B cell (primary cell): ENCODE data around the gene ABR. TPM values are rescaled to one million over a fixed set of nuclear protein-coding genes. Genes with fewer than 3 reads are reported as not detected.

Experiments used
- ATAC-seq: fragments of 200-7000 bp; cut with Tn5 transposase; one replicate; pipeline ENCODE4 v1.10.0; 2021; ENCODE audit warnings: low read depth, mild to moderate bottlenecking, moderate number of reproducible peaks, moderate library complexity
- CTCF ChIA-PET: fragments of 350-600 bp; sonication (Branson Sonifier 250); formaldehyde crosslinking; loops from one replicate; lab custom pipeline; 2021; ENCODE audit warnings: antibody characterized with exemption, inconsistent platforms; lab: Charles Lee
- POLR2A ChIA-PET: fragments of 350-600 bp; sonication (Branson Sonifier 250); formaldehyde crosslinking; loops from one replicate; lab custom pipeline; 2021; ENCODE audit warnings: antibody characterized with exemption; lab: Charles Lee
- DNase-seq: peaks from one replicate; pipeline ENCODE4 v3.0.0; 2013
- H2AFZ ChIP-seq: 2 replicates; pipeline ENCODE4 v1.6.1; 2012; ENCODE audit warnings: mild to moderate bottlenecking, low read depth, low read length; ENCODE audit not compliant: insufficient read depth, poor library complexity, severe bottlenecking
- H3K27ac ChIP-seq, 2 donors: 1 replicate in 1 of 2; 2 replicates in 1 of 2; pipeline ENCODE4 v1.5.1; 2012 to 2013; ENCODE audit warnings: low read length in 2 of 2, mild to moderate bottlenecking in 2 of 2, moderate library complexity in 1 of 2
- H3K27me3 ChIP-seq, 4 experiments: fragments of 200-600 bp in 1 of 4; sonication (generic) in 1 of 4; replicated peaks in 1 of 4; 1 replicate in 2 of 4; 2 replicates in 2 of 4; pipeline versions ENCODE4 v1.6.1 to v1.7.0; 2013 to 2016; ENCODE audit warnings: low read length in 3 of 4, mild to moderate bottlenecking in 2 of 4, mixed read lengths in 1 of 4, moderate library complexity in 1 of 4; ENCODE audit not compliant: insufficient read depth in 4 of 4, control insufficient read depth in 3 of 4; ENCODE audit errors: control extremely low read depth in 1 of 4
- H3K36me3 ChIP-seq, 2 experiments: replicated peaks in 1 of 2; 1 replicate in 1 of 2; 2 replicates in 1 of 2; pipeline versions ENCODE4 v1.6.1 to v1.7.1; 2013; ENCODE audit warnings: low read length in 1 of 2; ENCODE audit not compliant: insufficient read depth in 2 of 2, control insufficient read depth in 1 of 2; ENCODE audit errors: control extremely low read depth in 1 of 2, extremely low read depth in 1 of 2
- H3K4me1 ChIP-seq, 2 donors: fragments of 200-600 bp in 1 of 2; sonication (generic) in 1 of 2; 1 replicate in 1 of 2; 2 replicates in 1 of 2; pipeline versions ENCODE4 v1.5.1 to v1.6.1; 2013 to 2017; ENCODE audit warnings: low read length in 2 of 2; ENCODE audit not compliant: control insufficient read depth in 2 of 2, insufficient read depth in 2 of 2
- H3K4me2 ChIP-seq: replicated peaks from 2 replicates; pipeline ENCODE3; 2012; ENCODE audit warnings: mild to moderate bottlenecking, low read depth, low read length; ENCODE audit not compliant: poor library complexity, severe bottlenecking
- H3K4me3 ChIP-seq, 5 experiments: fragments of 200-600 bp in 1 of 5; sonication (generic) in 1 of 5; 1 replicate in 3 of 5; 2 replicates in 2 of 5; pipeline versions ENCODE4 v1.5.1 to v1.7.0; 2011 to 2016; ENCODE audit warnings: low read length in 4 of 5, mild to moderate bottlenecking in 4 of 5, low read depth in 2 of 5, control low read depth in 1 of 5, moderate library complexity in 1 of 5; ENCODE audit not compliant: insufficient read depth in 1 of 5; ENCODE audit errors: control extremely low read depth in 1 of 5, extremely low read depth in 1 of 5
- H3K79me2 ChIP-seq: fragments of 200-600 bp; sonication (generic); one replicate; pipeline ENCODE4 v1.6.0; 2016; ENCODE audit warnings: low read length; ENCODE audit not compliant: control insufficient read depth, insufficient read depth
- H3K9ac ChIP-seq: fragments of 200-600 bp; sonication (generic); 2 replicates; pipeline ENCODE4 v1.6.1; 2017; ENCODE audit warnings: mild to moderate bottlenecking, low read length, moderate library complexity
- H3K9me3 ChIP-seq, 3 donors: one replicate each; pipeline versions ENCODE4 v1.6.1 to v1.7.1; 2013; ENCODE audit warnings: low read length in 2 of 3; ENCODE audit not compliant: control insufficient read depth in 2 of 3, insufficient read depth in 1 of 3; ENCODE audit errors: control extremely low read depth in 1 of 3
- H4K20me1 ChIP-seq: 2 replicates; pipeline ENCODE4 v1.6.0; 2012; ENCODE audit warnings: mild to moderate bottlenecking, low read length; ENCODE audit not compliant: insufficient read depth, control insufficient read depth, poor library complexity, severe bottlenecking
- H3K27ac Mint-ChIP-seq: one replicate; pipeline ENCODE4 v1.8.0; 2021; ENCODE audit warnings: mixed read lengths
- H3K27me3 Mint-ChIP-seq: one replicate; pipeline ENCODE4 v1.8.0; 2021; ENCODE audit warnings: mixed read lengths
- H3K4me1 Mint-ChIP-seq: one replicate; pipeline ENCODE4 v1.8.0; 2021; ENCODE audit warnings: mixed read lengths
- H3K4me3 Mint-ChIP-seq: one replicate; pipeline ENCODE4 v1.8.0; 2021; ENCODE audit warnings: mixed read lengths
- H3K9me3 Mint-ChIP-seq: one replicate; pipeline ENCODE4 v1.8.0; 2022; ENCODE audit warnings: mixed read lengths; ENCODE audit not compliant: insufficient read depth
- CTCF ChIP-seq: fragments of 200-600 bp; IDR thresholded peaks from one replicate; pipeline ENCODE4 v1.8.0; 2022; ENCODE audit warnings: antibody characterized with exemption, mild to moderate bottlenecking
- EZH2 ChIP-seq: IDR thresholded peaks from 2 replicates; pipeline ENCODE4 v1.6.1; 2012; ENCODE audit warnings: borderline replicate concordance, low read depth, mild to moderate bottlenecking, moderate library complexity, low read length; ENCODE audit not compliant: insufficient read depth, poor library complexity, severe bottlenecking
- WGBS: methylation state at CpG from one replicate; pipeline ENCODE4 v1.1.5; 2013; ENCODE audit warnings: missing lambda C conversion rate; ENCODE audit not compliant: insufficient coverage; 5-methylcytosine and 5-hydroxymethylcytosine counted together
- intact Hi-C: fragments of 100-400 bp; cut with micrococcal nuclease; formaldehyde crosslinking; loops from one replicate; pipeline ENCODE4 v1.10.0; 2022
- polyA plus RNA-seq: library from polyadenylated mRNA; depleted of rRNA; stranded (reverse); fragments of >200 nt; gene quantifications from 2 replicates; pipeline ENCODE4 v1.2.3, GENCODE V29; 2012
- total RNA-seq, 2 donors: library from RNA; stranded (reverse); fragments of 120-200 nt in 1 of 2; gene quantifications; 1 replicate in 1 of 2; 2 replicates in 1 of 2; pipeline versions ENCODE4 v1.2.3 to v1.2.4, GENCODE V29; 2013 to 2022

Gene ABR
- total and polyA plus RNA-seq, 2 donors (not counting 1 experiment from before 2014, with no cell fraction given), result 79.8 to 262 TPM

- Histone ChIP-seq H3K9me3 (no peaks in the 10 kb centered on the region), H3K27me3 (no peaks in the 10 kb centered on the region), H3K4me3 (no peak overlapping the region), H3K36me3 (no peaks in the 10 kb centered on the region), H3K4me1 (no peaks in the 10 kb centered on the region), H3K27ac (no peak overlapping the region), H4K20me1 (peaks cover 43% of the 10 kb centered on the region), H2AFZ (no peak overlapping the region), H3K9ac (no peak overlapping the region), H3K4me2 (no peak overlapping the region), H3K79me2 (peaks cover 6% of the 10 kb centered on the region)
- Mint-ChIP-seq H3K4me3 (no peak overlapping the region), H3K27ac (no peak overlapping the region), H3K4me1 (no peaks in the 10 kb centered on the region), H3K27me3 (no peaks in the 10 kb centered on the region), H3K9me3 (no peaks in the 10 kb centered on the region)
- 98% methylated on average over 9 of the region's 9 CpGs for WGBS
- ChIA-PET POLR2A (no interaction called here), CTCF (no interaction called here)
- no peak for ATAC-seq
- DNase-seq, result no peak
- intact Hi-C loops, result no loop called here
- TF ChIP-seq EZH2 (no peak), CTCF (no peak)
These were observed 152.7 kb downstream of the ABR start for GRCh38 chr17:1027044-1027443.

DNA sequence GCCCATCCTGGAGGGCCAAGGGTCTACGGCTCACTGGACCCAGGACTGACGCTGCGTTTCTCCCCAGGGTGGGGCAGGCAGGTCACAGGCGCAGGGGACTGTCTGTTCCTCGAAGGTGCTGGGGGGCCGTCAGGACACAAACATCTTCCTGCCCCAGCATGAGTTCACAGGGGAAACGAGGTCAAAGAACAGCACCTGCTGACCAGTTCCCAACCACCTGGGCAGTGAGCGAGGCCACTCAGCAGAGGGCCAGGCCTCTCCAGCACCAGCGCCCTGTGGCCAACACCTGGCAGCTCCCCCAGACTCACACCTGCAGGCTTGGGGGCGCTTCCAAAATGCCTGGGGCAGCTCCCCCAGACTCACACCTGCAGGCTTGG, 153.2 kb downstream of the ABR start:
- ATAC-seq (no peak), DNase-seq (no peak)
- H3K36me3 ChIP-seq, result no peaks in the 10 kb centered on the region
- WGBS, result 95% methylated on average over 10 of the region's 10 CpGs
- no peak overlapping the region for H3K4me3 Mint-ChIP-seq
- H3K4me1 Mint-ChIP-seq, result no peaks in the 10 kb centered on the region
- no peaks in the 10 kb centered on the region for H3K27me3 Mint-ChIP-seq
- no peaks in the 10 kb centered on the region for H3K4me1 ChIP-seq
- peaks cover 44% of the 10 kb centered on the region for H4K20me1 ChIP-seq
- no peak overlapping the region for H3K27ac Mint-ChIP-seq
- no peak overlapping the region for H3K27ac ChIP-seq
- H2AFZ ChIP-seq, result no peak overlapping the region
- TF ChIP-seq EZH2 (no peak), CTCF (no peak)
- H3K9me3 ChIP-seq, result no peaks in the 10 kb centered on the region
- intact Hi-C loops, result no loop called here
- H3K27me3 ChIP-seq, result no peaks in the 10 kb centered on the region
- POLR2A ChIA-PET, result no interaction called here
- H3K79me2 ChIP-seq, result peaks cover 6% of the 10 kb centered on the region
- H3K4me3 ChIP-seq, result no peak overlapping the region
- H3K4me2 ChIP-seq, result no peak overlapping the region
- CTCF ChIA-PET, result no interaction called here
- H3K9ac ChIP-seq, result no peak overlapping the region
- H3K9me3 Mint-ChIP-seq, result no peaks in the 10 kb centered on the region
